NOMO-1 treated with dmso at 0.1 percent for 144 hours (cell line): ENCODE measurements around the gene THSD4.

Experiments used
- DNase-seq: peaks from one replicate; lab custom pipeline; 2025; ENCODE audit not compliant: unreplicated experiment; lab: John Stamatoyannopoulos, UW

Gene THSD4

DNA sequence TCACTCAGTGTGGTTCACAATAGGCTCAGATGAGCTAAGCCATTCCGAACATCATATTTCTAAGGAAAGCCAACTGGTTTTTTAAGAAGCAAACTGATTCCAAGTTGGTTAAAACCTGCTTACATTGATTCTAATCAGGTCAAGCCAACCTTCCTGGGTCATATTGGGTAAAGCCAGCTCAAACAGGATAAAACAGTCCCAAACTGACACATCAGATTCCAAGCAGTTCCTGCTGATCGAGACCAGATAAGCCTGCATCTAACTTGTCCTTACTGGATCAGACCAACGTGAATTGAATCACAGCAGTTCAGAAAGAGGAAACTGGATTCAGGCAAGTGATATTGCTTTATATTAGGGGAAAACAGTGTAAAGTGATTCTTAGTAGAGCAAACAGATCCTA lies 18.6 kb upstream of the THSD4 start:
- no peak for DNase-seq

DNA sequence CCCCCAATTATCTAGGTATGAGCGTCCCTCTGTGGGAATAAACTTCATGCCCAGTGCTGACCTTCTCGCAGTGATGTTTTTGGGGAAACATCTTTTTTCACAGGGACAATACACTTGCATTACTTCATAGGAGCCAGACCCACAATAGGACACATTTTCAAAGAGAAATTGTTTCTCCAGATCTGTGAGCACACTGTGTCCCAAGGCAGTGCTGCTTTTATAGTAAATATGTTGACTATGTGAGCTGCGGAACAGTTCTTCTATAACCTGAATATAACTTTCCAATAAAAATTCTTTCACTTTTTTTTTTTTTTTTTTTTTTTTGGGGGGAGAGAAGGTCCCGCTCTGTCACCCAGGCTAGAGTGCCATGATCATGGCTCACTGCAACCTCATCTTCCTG lies 17.4 kb upstream of the THSD4 start:
- DNase-seq, result no peak

DNA sequence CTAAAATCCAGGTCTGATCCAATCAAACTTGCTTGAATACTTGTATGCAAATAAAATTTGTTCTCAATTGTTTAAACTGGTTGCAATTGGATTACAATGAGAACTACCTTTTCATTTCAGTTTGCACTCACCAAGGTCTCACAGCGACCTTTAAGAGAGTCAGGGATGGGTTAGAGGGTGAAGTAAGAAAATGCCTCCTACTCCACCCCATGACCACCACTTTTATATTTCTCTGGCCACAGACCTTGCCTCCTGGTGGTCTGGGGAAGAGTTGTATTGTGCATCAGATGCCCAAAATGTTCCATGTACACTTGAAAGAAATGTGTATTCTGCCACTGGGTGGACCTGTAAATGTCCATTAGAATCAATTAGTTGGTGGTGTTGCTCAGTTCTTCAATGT lies 16.4 kb upstream of the THSD4 start:
- DNase-seq, result no peak

DNA sequence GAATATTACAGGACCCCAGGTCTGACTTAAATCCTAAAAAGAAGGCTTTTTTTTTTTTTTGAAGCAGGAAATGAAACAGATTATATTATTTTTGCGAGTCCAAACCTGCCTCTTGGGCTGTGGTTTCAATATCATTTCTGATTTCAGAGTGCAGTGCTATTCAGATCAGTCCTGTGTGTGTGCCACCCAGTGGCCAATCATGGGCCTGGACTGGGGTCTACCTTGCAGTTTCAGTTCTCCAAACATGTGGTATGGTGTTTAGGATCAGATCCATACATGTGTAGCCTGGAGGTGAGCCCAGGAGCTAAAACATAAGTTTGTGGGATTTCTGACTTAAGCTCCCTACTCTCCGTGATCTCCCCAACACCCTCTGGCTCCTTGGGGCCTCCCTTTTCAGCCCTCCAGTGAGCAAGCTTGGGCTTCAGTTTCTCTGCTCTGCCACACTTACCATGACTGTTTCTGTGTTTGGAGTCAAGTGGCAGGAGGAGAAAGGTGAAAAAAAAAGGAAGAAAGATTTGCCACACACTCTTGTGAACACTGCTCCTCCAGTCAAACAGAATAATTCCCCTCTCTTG lies 12.1 kb upstream of the THSD4 start:
- DNase-seq, result no peak

DNA sequence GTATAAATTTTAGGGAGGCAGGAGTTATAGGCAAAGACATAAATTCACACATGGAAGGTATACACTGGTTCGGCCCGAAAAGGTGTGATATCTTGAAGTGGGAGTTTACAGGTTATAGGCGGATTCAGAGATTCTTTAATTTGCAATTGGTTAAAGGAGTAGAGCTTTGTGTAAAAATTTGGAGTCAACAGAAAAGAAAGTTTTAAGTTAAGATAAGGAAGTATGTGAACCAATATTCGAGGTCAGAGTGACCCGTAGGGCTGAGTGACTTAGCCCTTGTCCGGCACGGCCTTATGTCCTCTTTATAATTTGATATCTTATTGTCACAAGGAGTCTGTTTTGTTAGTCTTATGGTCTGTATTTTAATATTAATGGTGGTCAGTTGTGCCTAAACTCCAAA lies 10.6 kb upstream of the THSD4 start:
- no peak for DNase-seq

DNA sequence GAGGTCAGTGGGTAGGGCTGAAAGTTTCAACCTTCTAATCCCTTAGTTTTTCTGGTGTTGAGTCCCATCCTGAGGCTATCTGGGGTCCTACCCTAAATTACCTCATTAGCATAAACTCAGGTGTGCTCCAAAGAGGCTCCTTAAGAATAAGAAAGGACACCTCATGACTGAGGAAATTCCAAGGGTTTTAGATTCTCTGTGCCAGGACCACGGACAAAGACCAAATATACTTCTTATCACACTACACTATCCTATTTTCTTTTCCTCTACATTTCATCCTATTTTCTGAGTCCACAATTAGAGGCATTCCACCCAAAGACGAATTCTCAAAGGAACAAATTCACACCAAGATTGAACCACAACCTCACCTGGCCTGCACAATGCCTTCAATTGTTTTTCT lies 9.8 kb upstream of the THSD4 start:
- no peak for DNase-seq

DNA sequence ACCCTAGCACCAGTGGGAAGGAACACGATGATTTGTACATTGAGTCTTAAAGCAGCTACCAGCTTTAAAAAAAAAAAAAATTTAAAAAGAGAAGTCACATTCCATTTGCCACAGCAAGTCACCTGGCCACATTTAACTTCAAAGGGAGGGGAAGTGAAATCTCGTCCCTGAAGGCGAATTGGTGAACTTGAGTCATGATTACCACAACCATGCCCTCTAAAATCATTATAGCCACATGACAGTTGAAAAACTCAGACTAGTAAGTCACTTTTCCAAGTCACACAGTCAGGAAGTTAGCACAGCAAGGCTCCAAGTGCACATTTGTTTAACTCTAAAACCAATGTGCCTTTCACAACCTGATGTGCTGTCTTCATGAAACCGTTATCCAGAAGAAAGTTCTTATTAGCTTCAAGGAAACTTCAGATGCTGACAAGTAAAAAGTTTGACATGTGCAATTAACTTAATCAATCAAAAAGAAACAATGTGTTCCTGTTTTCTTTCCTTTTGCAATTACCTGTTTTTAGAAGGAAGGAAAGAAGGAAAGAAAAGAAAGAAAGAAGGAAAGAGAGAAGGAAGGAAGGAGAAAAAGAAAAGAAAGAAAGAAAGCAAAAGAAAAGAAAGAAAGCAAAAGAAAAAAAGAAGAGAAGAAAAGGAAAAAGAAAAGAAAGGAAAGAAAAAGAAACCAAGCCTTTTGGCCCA lies 8.3 kb upstream of the THSD4 start:
- peak; percentile 31 for DNase-seq

DNA sequence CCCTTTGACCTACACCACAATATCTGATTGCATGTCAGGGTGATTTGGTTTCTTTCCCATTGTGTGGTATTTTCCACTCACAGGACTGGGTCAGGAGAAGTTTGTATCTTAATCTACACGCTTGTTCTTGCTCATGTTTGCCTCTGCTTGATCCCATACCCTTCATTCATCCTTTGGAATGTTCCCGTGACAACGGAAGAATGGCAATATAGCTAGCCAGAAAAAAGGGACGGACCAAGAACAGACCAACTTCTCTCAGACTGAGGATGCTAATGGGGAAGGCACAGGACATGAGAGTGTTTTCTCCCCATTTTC lies 7.8 kb upstream of the THSD4 start:
- DNase-seq, result no peak

DNA sequence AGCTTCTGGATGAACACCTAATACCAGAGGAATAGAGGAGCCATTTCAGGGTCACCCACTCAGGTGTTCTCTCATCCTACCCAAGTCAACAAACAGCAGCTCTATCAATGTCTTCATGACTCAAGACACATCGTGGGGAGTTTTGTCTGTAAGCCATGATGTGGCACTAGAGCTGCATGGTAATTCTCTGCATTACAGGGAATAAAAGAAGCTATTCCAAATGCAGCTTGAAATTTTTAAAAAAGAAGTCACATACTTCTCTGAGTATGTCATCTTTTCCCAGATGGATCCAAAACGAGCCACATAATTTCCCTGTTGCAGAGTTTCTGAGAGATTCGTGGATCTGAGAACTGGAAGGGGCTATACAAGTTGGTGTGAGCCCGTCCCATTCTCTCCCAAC lies 6.1 kb upstream of the THSD4 start:
- DNase-seq, result no peak

DNA sequence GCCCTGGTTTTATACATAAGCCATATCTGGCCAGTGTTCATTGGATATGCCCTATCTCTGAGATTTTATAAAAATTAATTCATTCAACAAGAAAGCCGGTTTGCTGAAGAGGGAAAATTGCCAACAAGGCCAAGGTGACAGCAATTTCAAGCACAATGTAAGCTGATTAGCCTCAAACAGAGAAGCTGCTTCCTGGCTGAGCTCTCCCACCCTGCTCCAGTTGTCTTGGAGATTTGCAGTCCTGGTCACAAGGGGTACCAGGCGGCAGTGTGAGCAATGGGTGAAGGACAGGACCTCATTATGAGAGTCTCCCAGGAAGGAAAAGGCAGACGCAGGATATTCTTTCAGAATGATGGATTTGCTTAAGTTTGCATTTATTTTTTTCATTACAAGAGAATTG lies 5.4 kb upstream of the THSD4 start:
- no peak for DNase-seq

DNA sequence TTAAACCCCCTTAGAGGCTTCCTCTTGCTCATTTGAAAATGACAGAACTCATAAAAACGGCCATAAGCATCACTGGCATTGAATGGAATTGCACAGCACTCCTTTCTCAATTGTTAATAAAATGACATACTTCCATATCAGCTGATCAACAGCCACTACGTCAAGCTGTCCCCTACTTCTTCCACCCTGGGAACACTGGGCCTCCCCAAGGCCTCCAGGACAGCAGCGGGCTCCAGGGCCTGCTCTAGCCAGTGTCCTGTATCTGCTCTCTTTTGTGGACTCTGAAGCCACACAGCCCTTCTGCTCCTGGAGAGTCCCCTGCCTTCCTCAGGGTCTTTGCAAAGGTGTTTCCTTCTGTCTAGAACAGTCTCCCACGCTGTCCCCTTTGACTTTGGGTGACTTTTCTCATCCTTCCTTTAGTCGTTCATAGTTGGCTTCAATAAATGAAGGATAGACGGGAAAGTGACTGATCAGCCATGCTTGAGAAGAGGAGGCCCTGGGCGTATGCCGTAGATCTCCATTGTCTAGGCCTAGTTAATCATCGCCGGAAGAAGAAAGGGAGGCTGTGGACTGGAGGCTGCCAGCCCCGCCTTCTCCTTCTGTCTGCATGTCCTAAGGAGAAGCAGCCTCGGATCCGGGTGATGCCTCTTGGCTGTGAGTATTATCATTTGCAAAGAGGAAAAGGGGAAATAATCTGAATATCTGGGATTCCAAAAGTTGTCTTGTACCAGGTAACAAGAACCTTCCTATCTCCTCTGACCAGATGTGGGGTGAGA lies 4.7 kb upstream of the THSD4 start:
- no peak for DNase-seq

DNA sequence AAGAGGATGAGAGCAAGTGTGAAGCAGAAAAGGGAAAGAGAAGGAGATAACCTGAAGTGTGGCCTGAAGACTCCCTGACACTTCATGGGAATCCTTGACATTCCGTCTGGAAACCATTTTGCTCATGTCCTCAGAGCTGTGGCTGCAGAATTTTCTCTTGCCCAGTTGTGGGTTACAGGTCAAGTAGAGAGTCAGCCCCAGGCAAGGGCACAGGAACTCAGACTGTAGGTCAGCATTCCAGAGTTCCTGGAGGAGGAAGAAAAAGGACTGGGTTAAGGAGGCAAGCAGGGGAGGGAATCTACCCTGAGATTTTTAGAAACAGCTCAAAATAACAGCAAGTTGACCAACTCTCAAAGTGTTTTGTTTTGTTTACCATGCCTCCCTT lies 4.1 kb upstream of the THSD4 start:
- DNase-seq, result no peak

DNA sequence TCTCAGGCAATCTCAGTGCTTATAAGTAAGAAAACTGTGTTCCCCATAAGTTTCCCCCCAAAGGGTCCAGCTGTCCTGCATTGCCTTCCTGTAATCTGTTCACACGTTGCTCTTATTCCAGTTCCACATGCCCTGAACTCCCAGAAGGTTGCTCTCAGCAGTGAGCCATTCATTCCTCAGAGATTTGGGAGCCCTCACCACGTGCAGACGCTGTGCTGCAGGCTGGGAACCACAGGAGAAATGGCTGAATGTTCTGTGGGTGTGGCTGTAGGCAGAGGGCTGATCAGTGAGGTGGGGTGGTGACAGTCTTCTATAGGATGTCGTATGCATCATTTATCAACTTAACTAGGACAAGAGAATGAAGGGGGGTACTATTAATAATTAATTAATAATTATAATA lies 3.3 kb upstream of the THSD4 start:
- no peak for DNase-seq

DNA sequence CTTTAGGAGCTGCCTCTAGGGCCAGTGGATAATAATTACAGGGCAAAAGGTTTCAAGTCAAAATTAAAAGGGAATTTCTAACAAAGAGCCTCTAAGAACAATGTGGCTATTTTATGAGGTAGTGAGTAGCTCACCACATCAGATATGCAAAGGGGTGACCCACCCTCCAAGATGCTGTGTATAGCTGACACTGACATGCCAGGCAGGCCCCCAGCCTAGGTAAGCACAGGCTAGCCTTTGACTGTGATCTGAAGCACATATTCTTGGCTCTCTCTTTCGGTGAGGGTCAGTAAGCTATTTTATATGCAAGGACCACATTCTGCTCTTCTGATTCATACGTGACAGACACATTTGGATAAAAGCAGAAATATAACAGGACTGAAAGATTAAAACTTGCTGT lies 2.8 kb upstream of the THSD4 start:
- no peak for DNase-seq

DNA sequence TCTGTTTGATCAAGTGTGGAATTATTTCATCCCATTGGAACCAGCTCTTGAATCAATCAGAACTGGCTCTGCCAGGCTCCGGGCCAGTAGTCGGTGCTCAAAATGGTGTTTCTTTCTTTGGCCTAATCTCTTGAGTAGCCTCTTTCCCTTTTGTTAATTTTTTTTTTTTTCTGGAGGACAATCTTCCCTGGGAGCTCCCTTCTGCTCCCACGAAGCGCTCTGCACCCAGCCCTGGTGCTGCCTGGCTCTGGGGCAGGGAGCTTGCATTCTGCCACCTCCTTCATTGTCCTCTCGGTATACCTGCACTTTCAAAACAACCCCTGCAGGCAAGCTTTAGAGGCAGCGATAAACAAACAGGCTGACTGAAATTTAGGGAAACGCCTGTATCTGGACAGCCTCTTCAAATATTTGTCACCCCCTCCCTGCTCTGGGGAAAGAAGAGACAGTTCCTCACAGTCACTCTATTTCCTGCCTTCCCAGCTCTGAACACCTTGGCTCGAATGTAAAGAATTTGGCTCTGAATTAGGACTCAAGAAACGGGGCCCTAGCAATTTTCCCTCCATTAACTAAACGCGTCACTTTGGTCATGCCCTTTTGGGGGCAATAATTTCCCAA lies 1.1 kb upstream of the THSD4 start:
- DNase-seq, result no peak

DNA sequence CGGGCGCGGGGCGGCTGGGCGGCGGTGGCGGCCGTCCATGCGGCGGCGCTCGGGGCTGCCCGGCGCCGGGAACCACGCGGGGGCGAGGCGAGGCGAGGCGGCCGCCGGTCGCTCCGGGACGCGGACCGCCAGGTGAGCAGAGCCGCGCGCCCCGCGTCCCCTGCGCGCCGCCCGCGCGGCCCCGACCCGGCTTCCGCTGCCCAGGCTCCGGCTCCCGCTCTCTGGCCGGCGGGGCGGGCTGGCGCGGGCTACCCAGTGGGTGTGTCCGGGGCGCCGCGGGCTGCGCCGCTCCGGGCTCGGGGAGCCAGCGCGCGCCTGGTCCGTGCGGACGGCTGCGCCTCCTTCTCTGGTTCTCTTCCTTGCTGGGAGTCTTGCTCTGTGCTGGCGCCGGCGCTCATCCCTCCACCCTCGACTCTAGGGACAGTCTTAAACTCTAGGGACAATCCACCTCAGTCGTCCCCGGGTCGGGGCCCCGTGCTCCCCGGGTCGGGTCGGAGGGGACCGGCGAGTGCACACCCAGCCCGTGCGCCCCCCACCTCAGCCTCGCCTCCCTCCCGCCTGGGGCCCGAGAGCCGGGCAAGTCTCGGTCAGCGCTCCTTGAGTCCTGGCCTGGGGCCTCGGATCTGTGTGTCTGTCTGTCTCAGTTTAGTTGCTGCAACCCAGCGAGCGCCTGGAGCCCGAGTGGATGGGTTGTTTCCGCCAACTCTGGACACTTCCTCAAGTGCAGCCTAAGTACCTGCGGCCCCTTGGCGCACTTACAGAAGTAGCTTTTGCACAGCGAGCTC lies 488 bp downstream of the THSD4 start:
- DNase-seq, result no peak

DNA sequence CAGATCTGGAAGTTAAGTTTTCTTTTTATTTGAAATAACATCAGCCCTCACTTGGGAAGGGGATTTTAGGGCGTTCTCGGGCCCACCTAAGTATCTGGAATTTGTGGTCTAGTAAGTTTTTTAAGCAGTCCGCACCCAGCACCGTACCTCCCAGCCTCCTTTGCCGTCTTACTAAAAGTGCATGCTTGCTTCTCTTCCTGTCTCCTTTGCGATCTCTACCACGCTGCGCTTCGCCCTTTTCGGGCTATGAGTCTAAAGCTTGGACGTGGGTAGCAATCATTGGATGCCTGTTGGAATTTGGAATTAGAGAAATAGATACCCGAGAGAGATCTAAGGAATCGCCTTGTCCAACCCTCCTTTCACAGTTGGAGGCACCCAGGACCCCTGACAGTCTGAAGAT lies 1.1 kb downstream of the THSD4 start:
- no peak for DNase-seq

DNA sequence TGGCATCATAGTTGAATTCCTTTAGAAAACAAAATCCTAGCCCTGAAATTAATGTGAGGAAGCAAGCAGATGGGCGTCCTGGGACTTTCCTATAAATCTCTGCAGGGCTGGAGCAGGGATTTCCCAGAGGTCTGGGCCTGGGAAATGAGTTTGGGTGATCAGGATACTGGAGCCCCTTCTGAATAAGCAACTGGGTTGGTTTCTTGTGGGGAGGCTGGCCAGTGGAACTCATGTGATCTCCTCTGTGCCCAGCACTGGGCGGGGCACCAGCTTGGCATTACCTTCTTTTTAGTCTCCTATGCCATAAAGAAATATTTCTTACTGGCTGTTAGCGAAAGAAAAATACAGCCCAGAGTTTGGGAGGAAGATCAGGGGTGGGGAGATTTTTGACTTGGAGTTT lies 1.7 kb downstream of the THSD4 start:
- DNase-seq, result no peak

DNA sequence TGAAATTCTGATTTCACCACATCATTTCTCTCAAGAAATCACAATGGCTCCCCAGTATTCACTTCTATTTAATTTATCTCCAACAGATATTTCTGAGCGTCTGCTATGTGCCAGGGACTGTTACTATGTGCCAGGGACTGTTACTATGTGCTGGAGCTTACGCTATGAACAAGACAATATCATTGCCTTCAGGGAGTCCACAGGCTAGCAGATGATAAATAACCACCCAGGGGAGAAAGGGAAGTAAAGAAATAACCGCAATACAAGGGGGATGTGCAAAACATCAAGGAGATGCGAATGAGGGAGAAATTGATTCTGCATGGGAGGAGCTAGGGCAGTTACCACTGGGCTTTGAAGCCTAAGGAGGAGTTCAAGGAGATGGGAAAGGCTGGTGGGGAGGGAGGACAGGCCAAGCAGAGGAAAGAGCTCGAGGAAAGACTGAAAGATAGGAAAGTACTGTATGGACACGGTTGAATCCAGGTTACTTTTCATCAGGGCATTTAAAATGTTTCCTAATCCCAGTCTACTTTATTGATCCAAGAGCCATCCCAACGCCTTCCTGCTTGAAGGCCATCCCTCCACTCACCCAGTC lies 2.5 kb downstream of the THSD4 start:
- no peak for DNase-seq

DNA sequence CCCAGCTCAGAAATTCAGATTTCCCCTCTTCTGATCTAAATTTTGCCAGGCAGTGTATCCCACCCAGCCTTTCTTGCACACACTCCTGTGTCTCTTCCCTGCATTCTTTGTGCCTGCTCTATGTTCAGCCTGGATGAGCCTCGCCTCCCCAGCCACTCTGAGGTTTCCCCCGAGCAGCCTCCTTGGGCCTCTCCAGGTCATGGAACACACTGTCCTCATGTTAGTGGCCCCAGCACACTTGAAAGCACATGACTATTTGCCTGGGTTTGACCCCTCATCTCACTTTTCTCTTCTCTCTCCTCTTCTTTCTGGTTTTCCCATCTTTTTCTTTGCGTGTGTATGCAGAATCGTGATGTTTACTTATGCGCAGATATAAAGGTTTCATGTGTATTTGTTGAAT lies 3.1 kb downstream of the THSD4 start:
- no peak for DNase-seq
